IPS DF 19.7 (cell line): Measurements from ENCODE around the gene MEGF8.

Experiments
- DNase-seq: peaks from one replicate; pipeline ENCODE4 v3.0.0-alpha.2; 2013; ENCODE audit warnings: low read depth, low spot score

MEGF8 gene, protein sequence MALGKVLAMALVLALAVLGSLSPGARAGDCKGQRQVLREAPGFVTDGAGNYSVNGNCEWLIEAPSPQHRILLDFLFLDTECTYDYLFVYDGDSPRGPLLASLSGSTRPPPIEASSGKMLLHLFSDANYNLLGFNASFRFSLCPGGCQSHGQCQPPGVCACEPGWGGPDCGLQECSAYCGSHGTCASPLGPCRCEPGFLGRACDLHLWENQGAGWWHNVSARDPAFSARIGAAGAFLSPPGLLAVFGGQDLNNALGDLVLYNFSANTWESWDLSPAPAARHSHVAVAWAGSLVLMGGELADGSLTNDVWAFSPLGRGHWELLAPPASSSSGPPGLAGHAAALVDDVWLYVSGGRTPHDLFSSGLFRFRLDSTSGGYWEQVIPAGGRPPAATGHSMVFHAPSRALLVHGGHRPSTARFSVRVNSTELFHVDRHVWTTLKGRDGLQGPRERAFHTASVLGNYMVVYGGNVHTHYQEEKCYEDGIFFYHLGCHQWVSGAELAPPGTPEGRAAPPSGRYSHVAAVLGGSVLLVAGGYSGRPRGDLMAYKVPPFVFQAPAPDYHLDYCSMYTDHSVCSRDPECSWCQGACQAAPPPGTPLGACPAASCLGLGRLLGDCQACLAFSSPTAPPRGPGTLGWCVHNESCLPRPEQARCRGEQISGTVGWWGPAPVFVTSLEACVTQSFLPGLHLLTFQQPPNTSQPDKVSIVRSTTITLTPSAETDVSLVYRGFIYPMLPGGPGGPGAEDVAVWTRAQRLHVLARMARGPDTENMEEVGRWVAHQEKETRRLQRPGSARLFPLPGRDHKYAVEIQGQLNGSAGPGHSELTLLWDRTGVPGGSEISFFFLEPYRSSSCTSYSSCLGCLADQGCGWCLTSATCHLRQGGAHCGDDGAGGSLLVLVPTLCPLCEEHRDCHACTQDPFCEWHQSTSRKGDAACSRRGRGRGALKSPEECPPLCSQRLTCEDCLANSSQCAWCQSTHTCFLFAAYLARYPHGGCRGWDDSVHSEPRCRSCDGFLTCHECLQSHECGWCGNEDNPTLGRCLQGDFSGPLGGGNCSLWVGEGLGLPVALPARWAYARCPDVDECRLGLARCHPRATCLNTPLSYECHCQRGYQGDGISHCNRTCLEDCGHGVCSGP (N-terminal part only)

GRCh38 chr19:42325308-42325895 lies at the start of gene MEGF8:
TSS of gene MEGF8 (plus strand) at chr19:42325635. CDS start at chr19:42326244, 609 bp downstream.
- peak; percentile 99 for DNase-seq

- DNase-seq, result no peak
Observed at GRCh38 chr19:42276284-42276683, 49.2 kb upstream of the MEGF8 start.

DNA sequence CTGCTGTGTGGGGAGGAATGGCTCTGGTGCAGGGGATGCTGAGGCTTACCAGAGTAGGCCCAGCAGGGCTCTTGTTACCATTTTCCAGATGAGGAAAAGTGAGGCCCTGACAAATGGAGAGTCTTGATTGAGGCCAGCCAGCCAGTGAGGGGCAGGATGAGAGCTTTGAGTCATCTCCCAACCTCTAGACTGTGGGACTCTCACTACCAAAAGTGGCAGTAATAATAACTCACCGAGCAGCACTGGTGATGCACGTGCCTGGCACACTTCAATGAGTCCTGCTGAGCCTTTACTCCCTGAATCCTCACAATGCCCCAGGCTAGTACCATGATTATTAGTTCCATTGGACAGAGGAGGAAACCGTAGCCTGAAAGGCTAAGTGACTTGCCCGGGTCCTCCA lies 48.6 kb upstream of the MEGF8 start:
- no peak for DNase-seq

DNA sequence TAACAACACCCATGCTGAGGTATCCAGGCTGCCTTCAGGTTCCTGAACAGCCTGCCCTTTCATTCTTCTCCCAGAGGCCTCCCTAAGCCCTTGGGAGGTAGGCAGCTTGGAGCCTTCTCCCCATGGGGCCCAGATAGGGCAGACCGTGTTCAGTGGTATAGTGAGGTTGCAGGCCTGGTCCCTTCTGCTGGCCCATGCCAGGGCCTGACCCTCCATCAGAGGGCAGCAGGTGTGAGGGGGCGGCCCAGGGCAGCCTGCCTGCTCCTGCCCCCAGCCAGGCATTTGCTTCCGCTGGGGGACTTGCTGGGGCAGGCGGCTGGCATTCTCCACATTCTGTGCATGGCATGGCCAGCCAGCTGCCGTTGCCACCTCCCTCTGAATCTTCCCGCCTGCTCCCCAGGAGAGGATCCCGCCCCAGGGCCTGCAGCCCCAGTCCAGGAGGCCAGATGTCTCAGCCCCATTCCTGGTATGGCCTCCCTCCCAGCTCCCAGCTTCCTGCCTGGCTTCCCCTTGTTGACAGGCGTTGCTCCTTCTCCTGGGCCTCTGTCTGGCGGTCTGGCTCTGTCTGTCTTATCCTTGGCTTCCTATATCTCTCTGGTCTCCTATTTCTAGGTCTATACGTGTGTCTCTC lies 47.5 kb upstream of the MEGF8 start:
- no peak for DNase-seq

- DNase-seq, result no peak
Observed at GRCh38 chr19:42278452-42279154, 46.8 kb upstream of the MEGF8 start.

DNA sequence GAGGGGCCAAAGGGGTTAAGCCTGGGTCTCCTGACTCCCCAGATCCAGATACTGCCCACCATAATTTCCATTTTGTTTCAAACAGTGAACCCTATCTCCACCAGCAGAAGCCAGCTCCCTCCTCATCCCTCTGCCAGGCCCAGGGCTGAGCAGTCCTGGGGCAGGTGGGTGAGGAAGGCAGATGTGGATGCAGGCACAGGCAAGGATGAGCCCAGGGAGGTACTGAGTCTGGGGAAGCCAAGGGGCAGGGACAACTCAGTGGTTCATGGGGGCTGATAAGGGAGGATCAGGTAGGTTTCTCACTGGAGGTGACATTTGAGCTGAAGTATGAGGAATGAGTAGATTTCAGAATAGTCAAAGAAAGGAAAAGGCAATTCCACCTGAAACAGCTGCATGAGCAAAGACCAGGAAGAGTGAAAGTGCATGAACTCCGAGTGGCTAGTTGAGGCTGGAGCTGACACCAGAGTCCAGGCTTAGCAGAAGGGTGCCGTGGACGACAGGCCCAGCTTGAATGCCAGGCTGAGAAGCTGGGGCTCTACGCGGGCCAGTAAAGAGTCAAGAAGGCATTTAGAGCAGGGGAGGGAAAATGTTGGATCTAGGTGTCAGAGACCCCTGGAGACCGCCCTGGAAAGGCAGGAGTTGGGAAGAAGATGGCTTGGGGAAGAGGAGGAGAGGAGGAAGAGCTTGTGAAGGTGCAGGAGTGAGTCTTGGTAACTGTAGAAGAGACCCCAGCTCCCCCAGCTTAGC lies 46.1 kb upstream of the MEGF8 start:
- DNase-seq, result no peak

- no peak for DNase-seq
Observed at GRCh38 chr19:42279902-42280814, 45.3 kb upstream of the MEGF8 start.

GRCh38 chr19:42280815-42281145 lies 44.7 kb upstream of the MEGF8 start:
- DNase-seq, result no peak

DNA sequence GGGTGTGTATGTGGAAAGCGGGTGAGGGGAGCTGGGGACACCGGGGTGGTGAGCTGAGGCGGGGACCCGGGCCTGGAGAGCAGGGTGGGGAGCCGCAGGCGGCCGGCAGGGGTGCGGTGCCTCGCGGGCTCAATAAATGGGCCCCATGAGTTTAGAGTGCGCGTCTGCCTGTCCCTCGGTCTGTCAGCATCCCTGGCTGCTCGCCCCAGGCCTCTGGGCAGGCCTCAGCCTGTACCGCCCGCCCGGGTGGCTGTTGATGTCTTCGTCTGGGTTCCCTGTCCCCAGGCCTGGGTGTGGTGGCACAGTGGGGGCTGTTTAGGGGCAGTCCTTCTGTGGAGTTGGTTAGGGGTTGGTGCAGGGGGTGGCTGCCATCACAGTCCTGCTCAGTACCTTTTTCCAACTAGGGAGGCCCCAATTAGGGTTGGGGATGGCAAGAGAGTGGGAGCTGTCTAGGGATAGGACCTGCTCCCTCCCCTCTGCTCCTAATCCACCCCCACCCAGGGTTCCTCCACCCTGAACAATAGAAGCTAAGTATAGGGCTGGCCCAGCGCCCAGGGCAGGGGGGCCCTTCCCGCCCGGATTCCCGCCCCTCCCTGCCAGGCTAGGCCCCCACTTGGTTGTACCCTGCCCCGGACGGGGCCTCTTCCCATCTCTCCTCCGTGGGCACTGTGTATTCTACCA lies 44.1 kb upstream of the MEGF8 start:
- no peak for DNase-seq

DNA sequence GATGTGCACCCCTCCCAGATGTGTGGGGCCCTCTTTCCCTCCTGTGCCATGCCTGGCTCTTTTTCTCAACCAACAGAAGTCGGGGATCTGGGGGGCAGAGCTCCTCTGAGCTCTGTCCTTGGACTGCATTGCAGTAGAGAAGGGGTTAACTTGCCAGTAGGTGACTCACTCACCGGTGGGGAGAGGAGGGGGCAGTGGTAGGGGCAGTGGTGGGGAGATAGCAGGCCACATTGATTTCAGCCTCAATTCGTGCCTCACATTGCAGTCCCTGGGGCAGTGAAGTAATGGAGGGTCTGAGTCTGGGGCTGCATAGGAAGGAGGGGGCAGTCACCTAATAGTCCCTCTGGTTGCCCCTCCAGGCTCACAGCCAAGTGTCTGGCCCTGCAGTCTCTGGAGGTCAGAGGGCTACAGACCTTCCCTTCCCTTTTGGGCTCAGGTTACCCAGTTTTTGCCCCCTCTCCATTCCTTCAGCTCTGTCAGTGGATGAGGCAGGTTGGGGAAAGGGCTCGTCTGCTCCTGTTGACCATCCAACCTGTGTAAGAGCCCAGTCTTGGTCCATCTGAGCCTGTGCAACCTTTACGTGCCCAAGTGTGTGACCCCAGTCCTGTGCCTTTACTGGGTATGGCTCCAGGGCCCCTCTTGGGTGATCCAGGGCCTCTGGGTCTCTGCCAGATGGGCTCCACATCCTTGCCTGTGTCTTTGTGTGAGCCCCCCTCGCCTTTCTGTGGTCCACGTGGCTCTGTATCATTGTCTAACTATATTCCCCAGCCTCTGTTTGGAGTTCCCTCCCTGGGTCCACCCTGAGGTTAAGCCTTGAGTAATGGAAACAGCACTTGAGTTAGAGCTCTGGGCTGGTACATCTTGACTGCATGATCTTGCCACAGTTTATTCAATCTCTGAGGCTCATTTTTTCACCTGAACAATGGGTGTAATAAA lies 43.3 kb upstream of the MEGF8 start:
- DNase-seq, result no peak

DNA sequence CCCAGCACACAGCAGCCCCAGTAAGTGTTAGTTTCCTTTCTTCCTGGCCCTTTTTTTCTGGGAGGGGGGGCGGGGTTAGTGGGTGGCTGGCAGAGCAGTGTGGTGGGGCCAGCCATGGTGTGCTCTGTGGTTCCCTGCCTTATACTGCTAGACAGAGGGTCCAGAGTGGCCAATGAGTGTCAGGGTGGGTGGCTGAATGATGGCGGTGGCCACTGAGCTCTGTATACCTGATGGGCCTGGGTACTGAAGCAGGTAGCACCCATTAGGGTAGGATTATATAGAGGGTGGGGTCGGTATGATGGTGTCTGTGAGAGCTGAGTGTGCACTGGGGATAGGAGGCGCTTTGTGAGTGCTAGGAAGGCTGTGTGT lies 42.6 kb upstream of the MEGF8 start:
- DNase-seq, result no peak

GRCh38 chr19:42283188-42284065 lies 42.0 kb upstream of the MEGF8 start:
- no peak for DNase-seq

DNA sequence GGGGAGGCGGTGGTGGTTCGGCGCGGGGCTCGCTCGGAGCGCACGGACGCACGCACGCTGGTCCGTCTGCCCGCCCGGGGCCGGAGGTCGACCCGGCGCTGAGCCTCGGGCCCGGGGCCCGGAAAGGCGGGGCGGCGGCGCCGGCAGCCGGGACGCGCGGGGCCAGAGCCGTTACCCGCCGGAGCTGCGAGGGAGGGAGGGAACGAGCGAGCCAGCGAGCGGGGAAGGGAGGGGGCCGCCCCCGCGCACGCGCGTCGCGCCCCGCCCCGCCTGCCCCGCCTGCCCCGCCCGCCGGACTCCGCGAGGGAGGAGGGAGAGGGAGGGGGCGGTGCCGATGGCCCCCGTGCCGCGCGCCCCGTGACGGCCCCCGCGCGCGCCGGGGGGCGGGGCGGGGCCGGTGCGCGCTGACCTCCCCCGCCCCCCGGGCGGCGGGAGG lies 41.4 kb upstream of the MEGF8 start:
- no peak for DNase-seq

DNA sequence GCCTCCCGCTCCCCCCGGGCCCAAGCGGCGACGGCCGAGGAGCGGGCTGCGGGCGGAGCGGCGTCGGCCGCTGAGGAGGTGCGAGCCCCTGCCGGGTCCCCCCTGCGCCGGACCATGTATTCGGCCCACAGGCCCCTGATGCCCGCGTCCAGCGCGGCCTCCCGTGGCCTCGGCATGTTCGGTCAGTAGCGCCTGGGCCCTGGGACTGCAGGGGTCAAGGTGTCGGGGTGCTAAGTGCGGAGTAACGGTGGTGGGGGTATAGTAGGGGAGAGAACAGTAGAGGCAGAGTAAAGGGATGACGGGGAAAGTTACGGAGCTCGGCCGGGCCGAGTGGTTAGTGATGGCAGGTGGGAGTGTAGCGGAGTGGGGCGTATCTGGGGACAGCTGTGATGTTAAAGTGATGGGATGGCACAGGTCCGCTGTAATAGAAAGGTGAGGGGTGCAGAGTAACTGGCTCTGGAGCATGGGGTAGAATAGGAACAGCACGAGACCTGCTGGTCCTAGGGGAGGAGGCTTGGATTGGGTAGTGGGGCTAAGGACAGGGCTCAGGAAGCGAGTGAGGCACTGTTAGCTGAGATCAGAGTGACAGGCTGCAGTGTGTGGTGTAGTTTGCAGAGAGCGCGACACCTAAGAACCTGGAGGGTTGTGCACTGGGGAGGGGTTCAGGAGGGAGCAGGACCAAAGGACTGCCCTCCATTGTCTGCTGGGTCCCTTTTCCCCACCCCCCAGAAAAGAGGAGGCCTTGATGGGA lies 40.7 kb upstream of the MEGF8 start:
- no peak for DNase-seq

DNA sequence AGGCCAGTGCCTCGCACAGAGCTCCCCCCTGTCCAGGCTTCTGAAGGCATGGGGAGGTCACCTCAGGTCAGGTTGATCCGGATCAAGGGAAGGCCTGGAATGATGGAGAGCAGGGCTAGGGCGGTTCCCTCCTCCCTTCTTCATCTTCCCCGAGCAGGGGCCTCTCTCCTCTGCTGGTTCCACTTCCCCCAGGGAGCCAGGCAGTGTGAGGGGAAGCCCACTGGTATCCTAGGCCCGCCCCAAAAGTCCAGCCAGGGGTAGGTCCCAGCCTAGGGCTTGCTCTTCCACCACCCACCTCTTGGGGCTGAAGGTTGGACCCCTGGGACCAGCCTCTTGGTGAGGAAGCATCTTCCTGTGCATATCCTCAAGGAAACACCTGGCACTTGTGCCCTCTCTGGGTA lies 39.9 kb upstream of the MEGF8 start:
- DNase-seq, result no peak

DNA sequence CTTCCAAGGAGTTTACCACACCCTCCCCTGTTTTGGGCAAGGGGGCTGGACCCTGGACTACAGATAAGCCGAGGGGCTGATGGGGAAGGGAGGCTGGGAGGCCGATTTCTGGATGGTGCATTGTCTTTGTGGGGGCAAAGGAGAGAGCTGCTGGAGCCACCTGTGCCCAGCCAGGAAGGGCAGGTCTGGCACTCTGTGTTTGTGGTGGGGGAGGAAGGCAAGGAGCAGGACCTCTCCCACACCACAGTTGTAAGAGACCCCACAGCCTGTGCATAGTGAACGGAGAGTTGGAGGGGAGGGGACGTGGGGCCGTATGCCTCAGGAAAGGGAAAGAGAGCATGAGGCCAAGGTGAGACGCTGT lies 39.5 kb upstream of the MEGF8 start:
- no peak for DNase-seq
